ENCODE results near the gene LRRC9.

LRRC9 gene

GRCh38 chr14:60089221-60089620 is 169.3 kb downstream of the LRRC9 start:
- 82 to 89% methylated on average over 3 to 4 of the region's 4 CpGs for WGBS, 2 experiments
- H3K36me3 ChIP-seq (ENCODE audit: control insufficient read depth, insufficient read depth, low read length): no peaks in the 10 kb centered on the region
- no peak overlapping the region for H3K4me3 ChIP-seq (ENCODE audit: insufficient read depth, low read depth, low read length)
- H3K4me1 ChIP-seq (ENCODE audit: control insufficient read depth, insufficient read depth, low read length): peaks cover 7% of the 10 kb centered on the region
- no peaks in the 10 kb centered on the region for H3K9me3 ChIP-seq (ENCODE audit: control insufficient read depth, low read length)
- no peak overlapping the region for H3K27ac ChIP-seq (ENCODE audit: insufficient read depth, low read depth, low read length, poor library complexity, severe bottlenecking)
- no peaks in the 10 kb centered on the region for H3K27me3 ChIP-seq (ENCODE audit: control insufficient read depth, insufficient read depth, low read length, poor library complexity, severe bottlenecking)

DNA sequence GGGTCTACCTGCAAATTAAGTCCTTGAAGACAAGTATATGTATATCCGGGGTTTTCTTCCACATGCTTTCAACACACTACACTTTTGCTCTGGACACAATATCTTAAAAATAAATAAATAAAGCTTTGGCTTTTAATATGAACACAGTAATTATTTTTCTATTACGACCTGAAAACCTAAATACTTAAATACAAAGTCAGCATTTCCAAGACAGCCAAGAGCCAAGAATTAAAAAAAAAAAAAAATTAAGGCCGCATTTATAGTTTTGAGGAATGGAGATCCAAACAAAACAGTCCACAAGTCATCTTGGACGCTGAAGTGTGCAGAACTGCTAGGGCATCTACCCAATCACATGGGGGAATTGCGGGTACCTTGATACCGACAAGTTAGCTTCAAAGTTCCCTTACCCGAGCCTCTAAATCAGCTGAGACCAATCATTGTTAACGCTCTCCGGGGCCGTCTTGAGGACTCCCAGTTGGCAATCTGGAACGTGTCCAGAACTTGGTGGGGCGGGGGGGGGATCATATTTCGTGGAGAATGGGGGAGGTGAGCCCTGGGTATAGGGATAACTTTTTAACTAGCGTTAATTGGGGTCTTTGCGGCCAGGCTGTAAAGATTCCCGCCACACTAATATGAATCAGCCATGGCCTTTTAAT is 171.0 kb downstream of the LRRC9 start:
- 24 to 27% methylated on average over 16 of the region's 16 CpGs for WGBS, 2 experiments
- Histone ChIP-seq H3K27me3 (ENCODE audit: control insufficient read depth, insufficient read depth, low read length, poor library complexity, severe bottlenecking) (no peaks in the 10 kb centered on the region), H3K27ac (ENCODE audit: insufficient read depth, low read depth, low read length, poor library complexity, severe bottlenecking) (peak overlapping the region; percentile 99), H3K4me3 (ENCODE audit: insufficient read depth, low read depth, low read length) (peak overlapping the region; percentile 77), H3K9me3 (ENCODE audit: control insufficient read depth, low read length) (no peaks in the 10 kb centered on the region), H3K36me3 (ENCODE audit: control insufficient read depth, insufficient read depth, low read length) (no peaks in the 10 kb centered on the region), H3K4me1 (ENCODE audit: control insufficient read depth, insufficient read depth, low read length) (peaks cover 9% of the 10 kb centered on the region)

- WGBS, 2 experiments: 0% methylated on average over 87 to 88 of the region's 88 CpGs
- peak within 1 kb of the TSS; percentile 99 for H3K27ac ChIP-seq (ENCODE audit: insufficient read depth, low read depth, low read length, poor library complexity, severe bottlenecking)
- H3K9me3 ChIP-seq (ENCODE audit: control insufficient read depth, low read length): no peaks in the 10 kb centered on the region
- H3K27me3 ChIP-seq (ENCODE audit: control insufficient read depth, insufficient read depth, low read length, poor library complexity, severe bottlenecking): no peaks in the 10 kb centered on the region
- H3K36me3 ChIP-seq (ENCODE audit: control insufficient read depth, insufficient read depth, low read length): no peaks in the 10 kb centered on the region
- H3K4me1 ChIP-seq (ENCODE audit: control insufficient read depth, insufficient read depth, low read length): peaks cover 9% of the 10 kb centered on the region
- peak within 1 kb of the TSS; percentile 77 for H3K4me3 ChIP-seq (ENCODE audit: insufficient read depth, low read depth, low read length)
Observed at GRCh38 chr14:60091550-60092525, 171.9 kb downstream of the LRRC9 start, which contains the start of gene PCNX4. Gene PCNX4, plus strand, starts transcription at chr14:60091923. Its CDS starts 15,716 bp downstream, at chr14:60107639.

- 0 to 1% methylated on average over 14 of the region's 14 CpGs for WGBS, 2 experiments
- Histone ChIP-seq H3K9me3 (ENCODE audit: control insufficient read depth, low read length) (no peaks in the 10 kb centered on the region), H3K27ac (ENCODE audit: insufficient read depth, low read depth, low read length, poor library complexity, severe bottlenecking) (peak overlapping the region; percentile 99), H3K4me1 (ENCODE audit: control insufficient read depth, insufficient read depth, low read length) (peaks cover 9% of the 10 kb centered on the region), H3K27me3 (ENCODE audit: control insufficient read depth, insufficient read depth, low read length, poor library complexity, severe bottlenecking) (no peaks in the 10 kb centered on the region), H3K4me3 (ENCODE audit: insufficient read depth, low read depth, low read length) (peak overlapping the region; percentile 77), H3K36me3 (ENCODE audit: control insufficient read depth, insufficient read depth, low read length) (no peaks in the 10 kb centered on the region)
Observed at GRCh38 chr14:60092526-60092920, 172.6 kb downstream of the LRRC9 start.

GRCh38 chr14:60093080-60093479 is 173.1 kb downstream of the LRRC9 start:
- Histone ChIP-seq H3K4me3 (ENCODE audit: insufficient read depth, low read depth, low read length) (peak overlapping the region; percentile 77), H3K27me3 (ENCODE audit: control insufficient read depth, insufficient read depth, low read length, poor library complexity, severe bottlenecking) (no peaks in the 10 kb centered on the region), H3K9me3 (ENCODE audit: control insufficient read depth, low read length) (no peaks in the 10 kb centered on the region), H3K27ac (ENCODE audit: insufficient read depth, low read depth, low read length, poor library complexity, severe bottlenecking) (no peak overlapping the region), H3K4me1 (ENCODE audit: control insufficient read depth, insufficient read depth, low read length) (peaks cover 9% of the 10 kb centered on the region), H3K36me3 (ENCODE audit: control insufficient read depth, insufficient read depth, low read length) (peaks cover 4% of the 10 kb centered on the region)
- 36 to 43% methylated on average over 3 of the region's 3 CpGs for WGBS, 2 experiments

GRCh38 chr14:60093606-60094005 is 173.7 kb downstream of the LRRC9 start:
- no peaks in the 10 kb centered on the region for H3K27me3 ChIP-seq (ENCODE audit: control insufficient read depth, insufficient read depth, low read length, poor library complexity, severe bottlenecking)
- H3K4me3 ChIP-seq (ENCODE audit: insufficient read depth, low read depth, low read length): peak overlapping the region; percentile 77
- no peak overlapping the region for H3K27ac ChIP-seq (ENCODE audit: insufficient read depth, low read depth, low read length, poor library complexity, severe bottlenecking)
- H3K4me1 ChIP-seq (ENCODE audit: control insufficient read depth, insufficient read depth, low read length): peaks cover 9% of the 10 kb centered on the region
- H3K9me3 ChIP-seq (ENCODE audit: control insufficient read depth, low read length): no peaks in the 10 kb centered on the region
- H3K36me3 ChIP-seq (ENCODE audit: control insufficient read depth, insufficient read depth, low read length): peaks cover 4% of the 10 kb centered on the region

DNA sequence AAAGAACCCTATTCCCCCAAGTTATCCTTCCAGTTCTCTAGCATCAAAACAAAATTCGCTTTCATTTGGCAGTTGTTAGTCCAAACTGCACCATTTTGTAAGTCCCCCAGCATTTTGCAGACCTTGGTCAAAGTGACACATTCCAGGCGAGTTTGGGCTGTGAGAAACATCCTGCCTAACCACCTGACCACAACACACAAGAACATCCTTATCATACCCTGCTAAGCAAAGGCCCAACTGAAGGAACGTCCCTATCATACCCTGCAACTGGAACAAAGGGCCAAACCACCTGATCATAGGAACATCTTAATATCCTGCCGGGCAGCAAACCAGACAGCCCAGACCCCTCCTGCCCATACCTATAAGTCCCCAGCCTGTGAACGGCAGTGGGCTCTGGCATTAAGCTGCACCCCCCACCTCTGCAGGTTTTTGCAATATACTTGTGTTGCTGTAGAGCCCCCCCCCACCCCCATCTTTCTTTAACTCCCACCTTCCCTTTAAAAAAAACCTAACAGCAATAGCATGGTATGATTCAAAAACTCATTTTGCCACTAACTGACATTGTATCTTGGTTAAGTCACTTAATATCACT is 174.5 kb downstream of the LRRC9 start:
- 46 to 48% methylated on average over 5 of the region's 5 CpGs for WGBS, 2 experiments
- Histone ChIP-seq H3K4me1 (ENCODE audit: control insufficient read depth, insufficient read depth, low read length) (peaks cover 9% of the 10 kb centered on the region), H3K4me3 (ENCODE audit: insufficient read depth, low read depth, low read length) (peak overlapping the region; percentile 22), H3K36me3 (ENCODE audit: control insufficient read depth, insufficient read depth, low read length) (peaks cover 4% of the 10 kb centered on the region), H3K9me3 (ENCODE audit: control insufficient read depth, low read length) (no peaks in the 10 kb centered on the region), H3K27me3 (ENCODE audit: control insufficient read depth, insufficient read depth, low read length, poor library complexity, severe bottlenecking) (no peaks in the 10 kb centered on the region), H3K27ac (ENCODE audit: insufficient read depth, low read depth, low read length, poor library complexity, severe bottlenecking) (no peak overlapping the region)

DNA sequence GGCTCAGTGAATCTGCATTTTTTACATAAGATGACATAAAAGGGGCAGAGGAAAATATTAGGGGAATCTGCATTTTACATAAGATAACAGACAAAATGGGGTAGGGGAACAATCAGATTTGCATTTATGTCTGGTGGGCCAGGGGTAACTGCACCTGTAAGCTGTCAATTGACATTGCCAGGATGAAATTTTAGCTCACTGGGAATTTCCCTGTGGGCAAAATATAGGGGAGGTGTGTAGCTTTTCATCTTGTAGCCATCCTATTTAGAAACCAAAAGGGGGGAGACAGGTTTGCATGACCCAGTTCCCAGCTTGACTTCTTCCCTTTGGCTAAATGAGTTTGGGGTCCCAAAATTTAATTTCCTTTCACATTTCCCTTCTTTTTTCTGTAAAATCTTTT is 175.3 kb downstream of the LRRC9 start:
- peaks cover 9% of the 10 kb centered on the region for H3K4me1 ChIP-seq (ENCODE audit: control insufficient read depth, insufficient read depth, low read length)
- no peak overlapping the region for H3K27ac ChIP-seq (ENCODE audit: insufficient read depth, low read depth, low read length, poor library complexity, severe bottlenecking)
- H3K27me3 ChIP-seq (ENCODE audit: control insufficient read depth, insufficient read depth, low read length, poor library complexity, severe bottlenecking): no peaks in the 10 kb centered on the region
- no peaks in the 10 kb centered on the region for H3K9me3 ChIP-seq (ENCODE audit: control insufficient read depth, low read length)
- H3K4me3 ChIP-seq (ENCODE audit: insufficient read depth, low read depth, low read length): no peak overlapping the region
- peaks cover 4% of the 10 kb centered on the region for H3K36me3 ChIP-seq (ENCODE audit: control insufficient read depth, insufficient read depth, low read length)

- H3K9me3 ChIP-seq (ENCODE audit: control insufficient read depth, low read length): no peaks in the 10 kb centered on the region
- no peak overlapping the region for H3K4me3 ChIP-seq (ENCODE audit: insufficient read depth, low read depth, low read length)
- no peaks in the 10 kb centered on the region for H3K27me3 ChIP-seq (ENCODE audit: control insufficient read depth, insufficient read depth, low read length, poor library complexity, severe bottlenecking)
- H3K4me1 ChIP-seq (ENCODE audit: control insufficient read depth, insufficient read depth, low read length): peaks cover 9% of the 10 kb centered on the region
- H3K27ac ChIP-seq (ENCODE audit: insufficient read depth, low read depth, low read length, poor library complexity, severe bottlenecking): no peak overlapping the region
- WGBS, 2 experiments: 86 to 97% methylated on average over 3 of the region's 3 CpGs
- H3K36me3 ChIP-seq (ENCODE audit: control insufficient read depth, insufficient read depth, low read length): peaks cover 4% of the 10 kb centered on the region
Observed at GRCh38 chr14:60095781-60096450, 176.0 kb downstream of the LRRC9 start.

Measured in ectodermal cell (in vitro differentiated cells).